WTC11 (cell line): Measurements from ENCODE around the gene PLA2G4F.

ENCODE experiments used
- CTCF ChIP-seq: fragments of 200-600 bp; IDR thresholded peaks from 2 replicates; pipeline ENCODE4 v1.8.0; 2022; ENCODE audit warnings: antibody characterized with exemption
- E2F4 ChIP-seq: sonication (generic); formaldehyde crosslinking; IDR thresholded peaks from 2 replicates; pipeline ENCODE4 v1.8.1; 2022; ENCODE audit warnings: low read depth, mild to moderate bottlenecking, moderate library complexity, missing genetic modification reagents, borderline replicate concordance

- no peak for TF ChIP-seq CTCF
- no peak for TF ChIP-seq E2F4
Measured at GRCh38 chr15:42108189-42108588, 48.2 kb downstream of the PLA2G4F start.
